Kidney epithelial cell (primary cell): ENCODE measurements around the gene ERCC2. TPM values are rescaled to one million over a fixed set of nuclear protein-coding genes. Genes with fewer than 3 reads are reported as not detected.

ENCODE experiments used
- DNase-seq: peaks from one replicate; pipeline ENCODE4 v3.0.0-alpha.2; 2010; ENCODE audit warnings: low read depth
- H3K27me3 ChIP-seq: 2 replicates; pipeline ENCODE4 v1.6.0; 2011; ENCODE audit warnings: low read length; ENCODE audit not compliant: control insufficient read depth, insufficient read depth
- H3K36me3 ChIP-seq: 2 replicates; pipeline ENCODE4 v1.5.1; 2011; ENCODE audit warnings: low read length; ENCODE audit not compliant: control insufficient read depth, insufficient read depth
- H3K4me3 ChIP-seq: 2 replicates; pipeline ENCODE4 v1.5.1; 2011; ENCODE audit warnings: low read depth, mild to moderate bottlenecking, control low read depth, low read length
- CTCF ChIP-seq: IDR thresholded peaks from 2 replicates; pipeline ENCODE4 v1.5.1; 2011; ENCODE audit warnings: mild to moderate bottlenecking, moderate library complexity, low read length, control low read depth, inconsistent platforms; ENCODE audit not compliant: insufficient read depth, poor library complexity, severe bottlenecking
- total RNA-seq: library from RNA; depleted of rRNA; stranded (reverse); fragments of >200 nt; gene quantifications from 2 replicates; pipeline ENCODE4 v1.2.3, GENCODE V29; 2015

The ERCC2 gene
- total RNA-seq, 1 donor from 2014 or later: 18.5 TPM

GRCh38 chr19:45304141-45304926, 66.0 kb downstream of the ERCC2 start:
- no peak for DNase-seq
- no peak for TF ChIP-seq CTCF
- Histone ChIP-seq H3K4me3 (no peak overlapping the region), H3K27me3 (peaks cover 10% of the 10 kb centered on the region), H3K36me3 (no peaks in the 10 kb centered on the region)

- H3K36me3 ChIP-seq: no peaks in the 10 kb centered on the region
- peaks cover 10% of the 10 kb centered on the region for H3K27me3 ChIP-seq
- TF ChIP-seq CTCF: no peak
- H3K4me3 ChIP-seq: no peak overlapping the region
- DNase-seq: no peak
Observed at GRCh38 chr19:45303269-45304060, 66.9 kb downstream of the ERCC2 start.

GRCh38 chr19:45302416-45302815, 68.0 kb downstream of the ERCC2 start:
- Histone ChIP-seq H3K27me3 (peaks cover 10% of the 10 kb centered on the region), H3K36me3 (no peaks in the 10 kb centered on the region), H3K4me3 (no peak overlapping the region)
- no peak for DNase-seq
- no peak for TF ChIP-seq CTCF

Other genes starting within 250 kb of the ERCC2 start
- 0.07 and 0.46 TPM in 2 replicates for gene NKPD1, start 209.6 kb downstream of the ERCC2 start, total RNA-seq
- gene TRAPPC6A, start 192.3 kb downstream of the ERCC2 start, total RNA-seq: 33.8 and 36.4 TPM in 2 replicates
- gene BLOC1S3, start 191.8 kb downstream of the ERCC2 start, total RNA-seq: 21.9 and 25.0 TPM in 2 replicates
- 0.27 TPM in 1 of 2 replicates, not detected in the other for gene EXOC3L2, start 125.2 kb downstream of the ERCC2 start, total RNA-seq
- 21.8 and 21.9 TPM in 2 replicates for gene MARK4, start 119.3 kb downstream of the ERCC2 start, total RNA-seq
- gene CKM, start 47.7 kb downstream of the ERCC2 start, total RNA-seq: not detected in 2 replicates
- 8.6 and 8.9 TPM in 2 replicates for gene KLC3, start 29.8 kb downstream of the ERCC2 start, total RNA-seq
- gene PPP1R13L, start 34.5 kb upstream of the ERCC2 start, total RNA-seq: 30.9 and 34.5 TPM in 2 replicates
- 18.0 and 24.4 TPM in 2 replicates for gene POLR1G, start 36.1 kb upstream of the ERCC2 start, total RNA-seq
- 67.1 and 79.5 TPM in 2 replicates for gene ERCC1, start 53.3 kb upstream of the ERCC2 start, total RNA-seq
- gene FOSB, start 97.4 kb upstream of the ERCC2 start, total RNA-seq: 1.6 and 5.3 TPM in 2 replicates
- 13.4 and 18.5 TPM in 2 replicates for gene RTN2, start 126.5 kb upstream of the ERCC2 start, total RNA-seq
- gene PPM1N, start 127.9 kb upstream of the ERCC2 start, total RNA-seq: 0.48 TPM in 1 of 2 replicates, not detected in the other
- 228 and 248 TPM in 2 replicates for gene VASP, start 136.9 kb upstream of the ERCC2 start, total RNA-seq
- 12.3 and 15.5 TPM in 2 replicates for gene OPA3, start 214.2 kb upstream of the ERCC2 start, total RNA-seq
- gene GPR4, start 231.6 kb upstream of the ERCC2 start, total RNA-seq: 0.07 TPM in 1 of 2 replicates, not detected in the other